Liver (tissue), 9 donors: ENCODE measurements around the gene BRSK1. TPM values are rescaled to one million over a fixed set of nuclear protein-coding genes. Genes with fewer than 3 reads are reported as not detected.
A peak's percentile ranks its signal among the peaks of the same experiment; 100 is the strongest.

Source experiments
- DNase-seq: peaks from one replicate; pipeline ENCODE4 v3.0.0-alpha.2; 2017; ENCODE audit warnings: low spot score
- H3K27ac ChIP-seq, 2 donors: one replicate each; pipeline ENCODE4 v1.7.0; 2013; ENCODE audit warnings: inconsistent platforms in 2 of 2, low read length in 2 of 2, control low read depth in 1 of 2, low read depth in 1 of 2, mild to moderate bottlenecking in 1 of 2
- H3K27me3 ChIP-seq, 4 donors: one replicate each; pipeline versions ENCODE4 v1.6.1 to v1.7.0; 2013; ENCODE audit warnings: low read length in 3 of 4, inconsistent platforms in 1 of 4, mild to moderate bottlenecking in 1 of 4, moderate library complexity in 1 of 4; ENCODE audit not compliant: control insufficient read depth in 4 of 4, insufficient read depth in 4 of 4
- H3K36me3 ChIP-seq, 4 donors: one replicate each; pipeline versions ENCODE4 v1.6.1 to v1.7.0; 2013; ENCODE audit warnings: low read length in 3 of 4, mild to moderate bottlenecking in 3 of 4, low read depth in 1 of 4, moderate library complexity in 1 of 4; ENCODE audit not compliant: control insufficient read depth in 4 of 4, insufficient read depth in 3 of 4
- H3K4me1 ChIP-seq, 4 donors: one replicate each; pipeline versions ENCODE4 v1.6.1 to v1.7.0; 2013; ENCODE audit warnings: low read length in 3 of 4, mild to moderate bottlenecking in 3 of 4, moderate library complexity in 1 of 4; ENCODE audit not compliant: control insufficient read depth in 4 of 4, insufficient read depth in 4 of 4
- H3K4me3 ChIP-seq, 3 donors: one replicate each; pipeline versions ENCODE4 v1.6.1 to v1.7.0; 2013; ENCODE audit warnings: low read length in 3 of 3, control low read depth in 1 of 3, low read depth in 1 of 3, mild to moderate bottlenecking in 1 of 3
- H3K9ac ChIP-seq, 2 donors: one replicate each; pipeline ENCODE4 v1.7.0; 2013; ENCODE audit warnings: low read length in 2 of 2, mild to moderate bottlenecking in 2 of 2, moderate library complexity in 2 of 2, control low read depth in 1 of 2, low read depth in 1 of 2
- H3K9me3 ChIP-seq, 4 donors: one replicate each; pipeline versions ENCODE4 v1.6.1 to v1.7.0; 2013; ENCODE audit warnings: low read length in 3 of 4; ENCODE audit not compliant: control insufficient read depth in 4 of 4
- FOXA1 ChIP-seq: IDR thresholded peaks from 2 replicates; pipeline ENCODE4 v1.6.1; 2016; ENCODE audit warnings: antibody characterized with exemption
- GABPA ChIP-seq, 2 donors: IDR thresholded peaks in 1 of 2; conservative IDR thresholded peaks in 1 of 2; 2 replicates each; pipeline ENCODE4 v1.6.1; 2016; ENCODE audit warnings: antibody characterized with exemption in 2 of 2, mild to moderate bottlenecking in 1 of 2, moderate library complexity in 1 of 2
- HNF4G ChIP-seq: IDR thresholded peaks from 2 replicates; pipeline ENCODE4 v1.6.1; 2016; ENCODE audit warnings: antibody characterized with exemption
- MAX ChIP-seq: IDR thresholded peaks from 2 replicates; pipeline ENCODE4 v1.6.1; 2016; ENCODE audit warnings: antibody characterized with exemption
- NR2F2 ChIP-seq: IDR thresholded peaks from 2 replicates; pipeline ENCODE4 v1.6.1; 2016; ENCODE audit warnings: antibody characterized with exemption
- SP1 ChIP-seq: IDR thresholded peaks from 2 replicates; pipeline ENCODE4 v1.6.1; 2018; ENCODE audit warnings: antibody characterized with exemption, mild to moderate bottlenecking
- TAF1 ChIP-seq: conservative IDR thresholded peaks from 2 replicates; pipeline ENCODE4 v1.6.1; 2016; ENCODE audit warnings: antibody characterized with exemption, mild to moderate bottlenecking
- YY1 ChIP-seq: IDR thresholded peaks from 2 replicates; pipeline ENCODE4 v1.6.1; 2016; ENCODE audit warnings: antibody characterized with exemption, mild to moderate bottlenecking
- whole genome bisulfite sequencing: extraction: QIAGEN DNeasy Blood & Tissue Kit; methylation state at CpG from one replicate; pipeline ENCODE4 v1.1.7; 2013; 5-methylcytosine and 5-hydroxymethylcytosine counted together
- polyA plus RNA-seq, 2 donors: library from polyadenylated mRNA; stranded (reverse) in 1 of 2; unstranded in 1 of 2; fragments of 200-250 nt in 1 of 2; fragments of >200 nt in 1 of 2; fragmentation: Nextera tagmentation in 1 of 2; extraction: Ambion mirVana in 1 of 2; gene quantifications; one replicate each; pipeline versions ENCODE4 v1.2.1 to v1.2.3, GENCODE V29; 2013 to 2015
- total RNA-seq, 2 donors: library from RNA; depleted of rRNA; stranded (reverse); fragments of >200 nt; gene quantifications; one replicate each; pipeline ENCODE4 v1.2.3, GENCODE V29; 2014
- TF ChIP-seq, protein P1 (sequence below): IDR thresholded peaks from 2 replicates; pipeline ENCODE4 v1.6.1; 2016; ENCODE audit warnings: antibody characterized with exemption
- TF ChIP-seq, protein P2 (sequence below): IDR thresholded peaks from 2 replicates; pipeline ENCODE4 v1.6.1; 2016; ENCODE audit warnings: antibody characterized with exemption, mild to moderate bottlenecking
- TF ChIP-seq, protein P3 (sequence below): IDR thresholded peaks from 2 replicates; pipeline ENCODE4 v1.6.1; 2016; ENCODE audit warnings: antibody characterized with exemption
- donor health status: healthy.
- donor health status: healthy.
- donor health status: healthy.
- donor health status: healthy.
- donor health status: healthy.

BRSK1 gene
- total and polyA plus RNA-seq, 4 donors: 0.10 to 0.65 (median 0.42) TPM; not detected in 1

GRCh38 chr19:55345101-55345817, 61.5 kb downstream of the BRSK1 start:
- H3K36me3 ChIP-seq: peaks cover 0 to 10% (median 1%) of the 10 kb centered on the region in 4 donors
- WGBS: 95% methylated on average over 22 of the region's 22 CpGs
- H3K9me3 ChIP-seq: no peaks in the 10 kb centered on the region
- no peaks in the 10 kb centered on the region for H3K27me3 ChIP-seq
- H3K27ac ChIP-seq: no peak overlapping the region
- no peak for DNase-seq
- TF ChIP-seq GABPA (IDR thresholded peaks at IDR 0.05 in 1 of 2, conservative IDR thresholded peaks at IDR 0.05 in 1 of 2) (no peak), SP1 (no peak), TAF1 (no peak)
- peaks cover 6 to 9% (median 7%) of the 10 kb centered on the region in 4 donors for H3K4me1 ChIP-seq
- no peak overlapping the region for H3K4me3 ChIP-seq
- no peak overlapping the region for H3K9ac ChIP-seq

GRCh38 chr19:55345818-55346724, 62.3 kb downstream of the BRSK1 start:
- no peak overlapping the region for H3K4me3 ChIP-seq
- H3K27me3 ChIP-seq: no peaks in the 10 kb centered on the region
- H3K4me1 ChIP-seq: peaks cover 0 to under 1% (median 0%) of the 10 kb centered on the region in 4 donors
- TF ChIP-seq TAF1: no peak
- TF ChIP-seq FOXA1: no peak
- no peak for TF ChIP-seq HNF4G
- TF ChIP-seq, protein P1, sequence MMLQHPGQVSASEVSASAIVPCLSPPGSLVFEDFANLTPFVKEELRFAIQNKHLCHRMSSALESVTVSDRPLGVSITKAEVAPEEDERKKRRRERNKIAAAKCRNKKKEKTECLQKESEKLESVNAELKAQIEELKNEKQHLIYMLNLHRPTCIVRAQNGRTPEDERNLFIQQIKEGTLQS: no peak
- no peak for TF ChIP-seq MAX
- TF ChIP-seq YY1: no peak
- TF ChIP-seq, protein P2, sequence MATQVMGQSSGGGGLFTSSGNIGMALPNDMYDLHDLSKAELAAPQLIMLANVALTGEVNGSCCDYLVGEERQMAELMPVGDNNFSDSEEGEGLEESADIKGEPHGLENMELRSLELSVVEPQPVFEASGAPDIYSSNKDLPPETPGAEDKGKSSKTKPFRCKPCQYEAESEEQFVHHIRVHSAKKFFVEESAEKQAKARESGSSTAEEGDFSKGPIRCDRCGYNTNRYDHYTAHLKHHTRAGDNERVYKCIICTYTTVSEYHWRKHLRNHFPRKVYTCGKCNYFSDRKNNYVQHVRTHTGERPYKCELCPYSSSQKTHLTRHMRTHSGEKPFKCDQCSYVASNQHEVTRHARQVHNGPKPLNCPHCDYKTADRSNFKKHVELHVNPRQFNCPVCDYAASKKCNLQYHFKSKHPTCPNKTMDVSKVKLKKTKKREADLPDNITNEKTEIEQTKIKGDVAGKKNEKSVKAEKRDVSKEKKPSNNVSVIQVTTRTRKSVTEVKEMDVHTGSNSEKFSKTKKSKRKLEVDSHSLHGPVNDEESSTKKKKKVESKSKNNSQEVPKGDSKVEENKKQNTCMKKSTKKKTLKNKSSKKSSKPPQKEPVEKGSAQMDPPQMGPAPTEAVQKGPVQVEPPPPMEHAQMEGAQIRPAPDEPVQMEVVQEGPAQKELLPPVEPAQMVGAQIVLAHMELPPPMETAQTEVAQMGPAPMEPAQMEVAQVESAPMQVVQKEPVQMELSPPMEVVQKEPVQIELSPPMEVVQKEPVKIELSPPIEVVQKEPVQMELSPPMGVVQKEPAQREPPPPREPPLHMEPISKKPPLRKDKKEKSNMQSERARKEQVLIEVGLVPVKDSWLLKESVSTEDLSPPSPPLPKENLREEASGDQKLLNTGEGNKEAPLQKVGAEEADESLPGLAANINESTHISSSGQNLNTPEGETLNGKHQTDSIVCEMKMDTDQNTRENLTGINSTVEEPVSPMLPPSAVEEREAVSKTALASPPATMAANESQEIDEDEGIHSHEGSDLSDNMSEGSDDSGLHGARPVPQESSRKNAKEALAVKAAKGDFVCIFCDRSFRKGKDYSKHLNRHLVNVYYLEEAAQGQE: no peak
- TF ChIP-seq NR2F2: no peak
- TF ChIP-seq, protein P3, sequence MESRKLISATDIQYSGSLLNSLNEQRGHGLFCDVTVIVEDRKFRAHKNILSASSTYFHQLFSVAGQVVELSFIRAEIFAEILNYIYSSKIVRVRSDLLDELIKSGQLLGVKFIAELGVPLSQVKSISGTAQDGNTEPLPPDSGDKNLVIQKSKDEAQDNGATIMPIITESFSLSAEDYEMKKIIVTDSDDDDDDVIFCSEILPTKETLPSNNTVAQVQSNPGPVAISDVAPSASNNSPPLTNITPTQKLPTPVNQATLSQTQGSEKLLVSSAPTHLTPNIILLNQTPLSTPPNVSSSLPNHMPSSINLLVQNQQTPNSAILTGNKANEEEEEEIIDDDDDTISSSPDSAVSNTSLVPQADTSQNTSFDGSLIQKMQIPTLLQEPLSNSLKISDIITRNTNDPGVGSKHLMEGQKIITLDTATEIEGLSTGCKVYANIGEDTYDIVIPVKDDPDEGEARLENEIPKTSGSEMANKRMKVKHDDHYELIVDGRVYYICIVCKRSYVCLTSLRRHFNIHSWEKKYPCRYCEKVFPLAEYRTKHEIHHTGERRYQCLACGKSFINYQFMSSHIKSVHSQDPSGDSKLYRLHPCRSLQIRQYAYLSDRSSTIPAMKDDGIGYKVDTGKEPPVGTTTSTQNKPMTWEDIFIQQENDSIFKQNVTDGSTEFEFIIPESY: no peak
- no peaks in the 10 kb centered on the region for H3K9me3 ChIP-seq
- H3K36me3 ChIP-seq: peaks cover 0 to 10% (median 1%) of the 10 kb centered on the region in 4 donors
- no peak overlapping the region for H3K9ac ChIP-seq
- 89% methylated on average over 43 of the region's 43 CpGs for WGBS
- peak; percentile 90 for DNase-seq
- H3K27ac ChIP-seq: no peak overlapping the region
